ENCODE measurements around the gene IGSF6. TPM values are rescaled to one million over a fixed set of nuclear protein-coding genes. Genes with fewer than 3 reads are reported as not detected.

The IGSF6 gene
- total RNA-seq, 2 experiments from 2014 or later, result 0.20 TPM; not detected in 1

GRCh38 chr16:21614896-21615295, 37.5 kb downstream of the IGSF6 start:
- ATAC-seq, result no peak
- peak overlapping the region; percentile 50 for H3K27ac Mint-ChIP-seq
- H3K36me3 Mint-ChIP-seq (ENCODE audit: low read depth), result peaks cover 44% of the 10 kb centered on the region
- ChIA-PET CTCF (interaction anchor here (1.6 to 1.9 kb wide), 2 partner anchors 9 to 31 kb away, joined by 5 to 7 read pairs; no protein-coding TSS in a partner anchor), POLR2A (no interaction called here)
- intact Hi-C loops (cut with micrococcal nuclease), result loop anchor here (5.0 kb wide), 1 partner anchor 32 kb away; no protein-coding TSS in a partner anchor
- H3K27me3 Mint-ChIP-seq, result no peaks in the 10 kb centered on the region
- peaks cover 78% of the 10 kb centered on the region for H3K4me1 Mint-ChIP-seq (ENCODE audit: low read depth)
- H3K4me3 Mint-ChIP-seq, result no peak overlapping the region
- DNase-seq, result no peak
- no peak for TF ChIP-seq CTCF (IDR thresholded peaks at IDR 0.05)
- H3K9me3 Mint-ChIP-seq, result peaks cover 2% of the 10 kb centered on the region

- no peaks in the 10 kb centered on the region for H3K27me3 Mint-ChIP-seq
- intact Hi-C loops (cut with micrococcal nuclease), result loop anchor here (5.0 kb wide), 1 partner anchor 34 kb away; no protein-coding TSS in a partner anchor
These were observed 38.6 kb downstream of the IGSF6 start for GRCh38 chr16:21613781-21614180.

GRCh38 chr16:21613361-21613760, 39.0 kb downstream of the IGSF6 start:
- ATAC-seq (no peak), DNase-seq (no peak)
- Mint-ChIP-seq H3K27ac (no peak overlapping the region), H3K9me3 (peaks cover 2% of the 10 kb centered on the region), H3K36me3 (ENCODE audit: low read depth) (peaks cover 36% of the 10 kb centered on the region), H3K27me3 (no peaks in the 10 kb centered on the region), H3K4me1 (ENCODE audit: low read depth) (peaks cover 84% of the 10 kb centered on the region), H3K4me3 (no peak overlapping the region)
- ChIA-PET POLR2A (no interaction called here), CTCF (interaction anchor here (1.4 to 3.0 kb wide), 3 partner anchors 10 to 44 kb away, joined by 3 to 8 read pairs (median 5); no protein-coding TSS in a partner anchor)
- intact Hi-C loops (cut with micrococcal nuclease), result loop anchor here (5.0 kb wide), 1 partner anchor 34 kb away; no protein-coding TSS in a partner anchor
- no peak for TF ChIP-seq CTCF (IDR thresholded peaks at IDR 0.05)

More at GRCh38 chr16:21613781-21614180, 38.6 kb downstream of the IGSF6 start:
- POLR2A ChIA-PET, result no interaction called here
- Mint-ChIP-seq H3K4me3 (no peak overlapping the region), H3K36me3 (ENCODE audit: low read depth) (peaks cover 37% of the 10 kb centered on the region), H3K4me1 (ENCODE audit: low read depth) (peaks cover 80% of the 10 kb centered on the region), H3K9me3 (peaks cover 2% of the 10 kb centered on the region), H3K27ac (no peak overlapping the region)
- no peak for ATAC-seq
- no peak for DNase-seq
- CTCF ChIA-PET, result interaction anchor here (1.4 to 3.0 kb wide), 3 partner anchors 10 to 43 kb away, joined by 3 to 8 read pairs (median 5); no protein-coding TSS in a partner anchor
- no peak for TF ChIP-seq CTCF (IDR thresholded peaks at IDR 0.05)

GRCh38 chr16:21611556-21612384, 40.6 kb downstream of the IGSF6 start:
- ChIA-PET CTCF (interaction anchor here (1.4 to 3.8 kb wide), 8 partner anchors 9 to 72 kb away, joined by 4 to 16 read pairs (median 7); no protein-coding TSS in a partner anchor), POLR2A (interaction anchor here (1.2 kb wide), 1 partner anchor 8 kb away, joined by 7 read pairs; no protein-coding TSS in a partner anchor)
- ATAC-seq (peak; percentile 85), DNase-seq (peak; percentile 57)
- H3K27ac Mint-ChIP-seq, result peak overlapping the region; percentile 90
- H3K36me3 Mint-ChIP-seq (ENCODE audit: low read depth), result peaks cover 30% of the 10 kb centered on the region
- peaks cover 91% of the 10 kb centered on the region for H3K4me1 Mint-ChIP-seq (ENCODE audit: low read depth)
- no peaks in the 10 kb centered on the region for H3K27me3 Mint-ChIP-seq
- H3K9me3 Mint-ChIP-seq, result peaks cover 2% of the 10 kb centered on the region
- intact Hi-C loops (cut with micrococcal nuclease), result loop anchor here (5.0 kb wide), 1 partner anchor 36 kb away; no protein-coding TSS in a partner anchor
- H3K4me3 Mint-ChIP-seq, result peak overlapping the region; percentile 34
- TF ChIP-seq CTCF (IDR thresholded peaks at IDR 0.05), result no peak
